Germinal center (tissue), 1 donor: ENCODE measurements around the gene TXNDC2.
"Not testable (repeated sequence)": the region's sequence is repeated elsewhere in the genome, so short reads cannot be mapped to it uniquely, and the experiment has no call there.

Experiments used
- DNase-seq: peaks from one replicate; pipeline ENCODE4 v3.0.0; 2012; ENCODE audit warnings: mixed read lengths, low spot score

TXNDC2 gene

GRCh38 chr18:9884532-9885140 is 1.1 kb upstream of the TXNDC2 start:
- DNase-seq, result no peak

DNA sequence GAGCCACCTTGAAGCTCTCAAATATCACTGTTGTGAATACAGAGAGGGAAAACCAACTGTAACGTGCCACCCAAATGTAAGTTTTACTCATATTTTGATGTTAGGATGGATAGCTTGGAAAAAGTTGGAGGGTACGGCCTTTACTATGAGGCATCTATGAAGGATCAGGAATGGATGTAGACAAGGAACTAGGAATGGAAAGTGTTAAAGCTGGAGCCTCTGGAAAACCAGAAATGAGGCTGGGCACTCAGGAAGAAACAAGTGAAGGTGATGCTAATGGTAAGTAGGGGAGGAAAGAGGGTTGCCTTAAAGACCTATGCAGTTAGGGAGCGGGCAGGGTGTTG is 204 bp downstream of the TXNDC2 start:
- DNase-seq, result no peak

GRCh38 chr18:9887992-9888391 is 2.2 kb downstream of the TXNDC2 start:
- DNase-seq, result no peak

- DNase-seq, result no peak
Observed at GRCh38 chr18:9890196-9890595, 4.4 kb downstream of the TXNDC2 start.

- DNase-seq, result no peak
Observed at GRCh38 chr18:9890957-9891356, 5.2 kb downstream of the TXNDC2 start.

- not testable (repeated sequence) for DNase-seq
Observed at GRCh38 chr18:9891515-9891914, 5.7 kb downstream of the TXNDC2 start.

GRCh38 chr18:9894454-9895068 is 8.8 kb downstream of the TXNDC2 start:
- no peak for DNase-seq

DNA sequence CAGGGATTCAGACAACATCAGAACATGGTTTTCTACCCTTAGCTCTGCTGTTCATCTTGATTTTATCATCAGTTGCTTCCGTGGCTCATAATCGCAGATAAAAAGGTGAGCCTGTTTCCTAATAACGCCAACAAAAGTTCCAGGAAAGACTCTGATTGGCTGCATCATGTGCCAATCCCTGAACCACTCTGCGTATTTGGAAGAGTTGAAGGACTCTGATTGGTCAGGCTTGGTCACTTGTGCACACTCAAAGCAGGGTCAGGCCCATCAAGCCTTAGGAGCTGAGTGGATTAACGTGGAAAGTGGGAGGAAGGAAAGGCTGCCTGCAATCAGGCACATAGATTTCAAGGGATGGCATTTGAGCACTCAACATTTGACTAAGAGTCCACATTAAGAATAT is 11.4 kb downstream of the TXNDC2 start:
- no peak for DNase-seq

DNA sequence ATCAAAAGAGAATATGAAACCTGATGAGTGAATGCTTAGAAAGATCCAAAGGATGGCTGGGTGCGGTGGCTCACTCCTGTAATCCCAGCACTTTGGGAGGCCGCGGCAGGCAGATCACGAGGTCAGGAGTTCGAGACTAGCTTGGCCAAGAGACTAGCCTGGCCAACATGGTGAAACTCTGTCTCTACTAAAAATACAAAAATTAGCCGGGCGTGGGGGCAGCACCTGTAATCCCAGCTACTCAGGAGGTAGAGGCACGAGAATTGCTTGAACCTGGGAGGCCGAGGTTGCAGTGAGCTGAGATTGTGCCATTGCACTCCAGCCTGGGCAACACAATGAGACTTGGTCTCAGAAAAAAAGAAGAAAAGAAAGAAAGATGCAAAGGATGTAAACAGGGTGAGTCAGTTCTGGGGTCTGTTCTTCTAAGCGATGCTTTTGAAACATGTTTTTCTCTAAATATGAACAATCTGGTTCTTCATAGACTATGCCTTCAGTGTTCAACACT is 12.1 kb downstream of the TXNDC2 start:
- not testable (repeated sequence) for DNase-seq

GRCh38 chr18:9898792-9899549 is 13.2 kb downstream of the TXNDC2 start:
- DNase-seq, result no peak

GRCh38 chr18:9899550-9899930 is 13.8 kb downstream of the TXNDC2 start:
- not testable (repeated sequence) for DNase-seq

- DNase-seq, result no peak
Observed at GRCh38 chr18:9900699-9901098, 14.9 kb downstream of the TXNDC2 start.

DNA sequence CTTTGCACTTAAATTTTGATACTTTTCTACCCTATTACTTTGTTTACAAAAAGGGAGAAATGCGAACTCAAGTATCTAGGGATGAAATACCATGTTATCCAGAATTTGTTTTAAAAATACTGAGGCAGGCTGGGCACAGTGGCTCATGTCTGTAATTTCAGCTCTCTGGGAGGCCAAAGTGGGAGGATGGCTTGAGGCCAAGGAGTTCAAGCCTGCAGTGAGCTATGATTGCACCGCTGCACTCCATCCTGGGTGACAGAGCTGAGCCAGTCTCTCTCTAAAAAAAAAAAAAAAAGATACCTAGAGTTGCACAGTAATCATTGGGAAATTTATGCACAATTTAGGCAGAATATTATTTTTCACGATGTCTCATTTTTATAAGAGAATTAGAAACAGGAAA is 15.6 kb downstream of the TXNDC2 start:
- no peak for DNase-seq

- DNase-seq, result not testable (repeated sequence)
Observed at GRCh38 chr18:9902264-9902663, 16.5 kb downstream of the TXNDC2 start.

GRCh38 chr18:9902832-9903231 is 17.1 kb downstream of the TXNDC2 start:
- DNase-seq, result no peak

- DNase-seq, result no peak
Observed at GRCh38 chr18:9905401-9905922, 19.7 kb downstream of the TXNDC2 start.

- no peak for DNase-seq
Observed at GRCh38 chr18:9906481-9906880, 20.7 kb downstream of the TXNDC2 start.

DNA sequence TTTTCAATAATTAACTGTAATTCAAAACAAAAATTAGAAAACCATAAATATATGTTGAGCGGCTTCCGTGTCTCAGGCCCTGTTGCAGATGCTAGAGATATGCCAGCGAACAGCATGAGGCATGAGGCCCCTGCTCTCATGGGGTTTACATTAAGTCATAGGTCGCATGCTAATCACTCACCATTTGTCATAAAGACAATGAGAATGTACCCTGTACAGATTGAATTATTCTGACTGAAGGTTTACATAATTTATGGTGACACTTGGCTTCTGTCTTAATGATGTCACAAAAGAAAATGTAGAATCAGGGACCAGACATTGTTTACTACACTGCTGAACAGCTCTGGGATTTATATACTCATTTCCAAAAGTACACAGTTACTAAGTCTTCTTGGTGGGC is 22.1 kb downstream of the TXNDC2 start:
- no peak for DNase-seq

- DNase-seq, result no peak
Observed at GRCh38 chr18:9910071-9910470, 24.3 kb downstream of the TXNDC2 start.

DNA sequence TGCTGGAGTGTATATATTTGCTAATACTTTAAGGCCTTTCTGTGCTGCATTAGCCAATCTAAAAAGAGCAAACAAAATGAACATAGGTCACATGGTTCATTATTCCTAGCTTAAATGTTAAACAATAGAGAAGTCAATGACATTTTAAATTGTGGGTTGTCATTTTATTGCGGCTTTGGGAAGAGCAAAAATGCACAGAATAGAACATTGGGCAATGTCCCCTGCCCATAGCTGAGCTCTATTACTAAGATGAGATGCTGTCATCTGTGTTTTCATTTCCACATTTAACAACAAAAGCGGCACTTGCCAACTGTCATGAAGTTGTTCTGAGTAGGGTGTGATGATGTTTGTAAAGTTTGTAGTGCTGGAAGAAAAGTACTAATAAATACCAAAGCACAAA is 24.9 kb downstream of the TXNDC2 start:
- DNase-seq, result no peak

DNA sequence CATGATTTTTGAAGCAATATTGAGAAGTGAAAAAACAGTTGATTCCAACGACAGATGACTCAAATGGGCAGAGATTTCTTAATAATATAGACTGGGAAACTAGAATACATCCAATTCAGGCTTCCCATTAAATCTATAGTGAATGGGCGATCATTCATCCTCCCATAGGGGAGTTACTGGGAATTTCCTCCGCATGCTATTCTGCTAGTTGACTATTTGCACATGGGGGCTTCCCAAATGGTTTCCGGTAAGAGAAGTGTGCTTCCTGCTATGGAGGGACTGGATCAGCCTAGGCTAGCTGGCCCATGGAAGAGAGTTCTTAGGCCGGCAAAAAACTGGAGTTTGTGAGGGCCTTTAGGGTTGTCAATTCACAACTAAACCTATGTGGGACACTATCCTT is 25.5 kb downstream of the TXNDC2 start:
- no peak for DNase-seq

DNA sequence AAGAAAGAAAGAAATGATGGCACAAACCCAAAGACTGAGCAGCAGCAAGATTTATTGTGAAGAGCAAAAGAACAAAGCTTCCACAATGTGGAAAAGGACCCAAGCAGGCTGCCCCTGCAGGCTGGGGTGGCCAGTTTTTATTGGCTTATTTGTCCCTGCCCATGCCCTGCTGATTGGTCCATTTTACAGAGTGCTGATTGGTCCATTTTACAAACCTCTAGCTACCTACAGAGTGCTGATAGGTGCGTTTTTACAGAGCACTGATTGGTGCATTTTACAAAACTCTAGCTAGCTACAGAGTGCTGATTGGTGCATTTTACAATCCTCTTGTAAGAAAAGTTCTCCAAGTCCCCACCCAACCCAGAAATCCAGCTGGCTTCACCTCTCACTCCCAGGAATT is 26.5 kb downstream of the TXNDC2 start:
- not testable (repeated sequence) for DNase-seq

- no peak for DNase-seq
Observed at GRCh38 chr18:9913151-9913525, 27.4 kb downstream of the TXNDC2 start.
